Panc1 (cell line): Measurements from ENCODE around the gene CEP131. TPM values are rescaled to one million over a fixed set of nuclear protein-coding genes. Genes with fewer than 3 reads are reported as not detected.
"Not testable (repeated sequence)": the region's sequence is repeated elsewhere in the genome, so short reads cannot be mapped to it uniquely, and the experiment has no call there.

ENCODE experiments used
- ATAC-seq: fragments of 200-7000 bp; cut with Tn5 transposase; 2 replicates; pipeline ENCODE4 v1.9.1; 2020; ENCODE audit warnings: mild to moderate bottlenecking, moderate library complexity
- BruUV-seq: library from RNA; stranded (reverse); fragments of 400-500 nt; replicated peaks from 2 replicates; lab custom pipeline; 2021; lab: Mats Ljungman, UMichigan
- CTCF ChIA-PET: fragments of 300-600 bp; sonication (Branson Sonifier 250); formaldehyde crosslinking; loops from one replicate; lab custom pipeline; 2022; ENCODE audit warnings: antibody characterized with exemption; lab: Charles Lee
- POLR2A ChIA-PET: fragments of 300-600 bp; sonication (Branson Sonifier 250); formaldehyde crosslinking; loops from one replicate; lab custom pipeline; 2022; ENCODE audit warnings: antibody characterized with exemption; lab: Charles Lee
- DNase-seq: peaks from one replicate; pipeline ENCODE4 v3.0.0-alpha.2; 2010; ENCODE audit warnings: low read depth, low spot score
- H3K27ac ChIP-seq: 2 replicates; pipeline ENCODE4 v1.5.1; 2011; ENCODE audit warnings: mild to moderate bottlenecking, low read length, inconsistent platforms
- H3K27me3 ChIP-seq: fragments of 200-500 bp; sonication (Bioruptor generic); 2 replicates; pipeline ENCODE4 v1.6.0; 2014; ENCODE audit warnings: low read length, inconsistent platforms; ENCODE audit not compliant: control insufficient read depth, insufficient read depth
- H3K36me3 ChIP-seq: fragments of 200-500 bp; sonication (Bioruptor generic); 2 replicates; pipeline ENCODE4 v1.5.1; 2014; ENCODE audit warnings: inconsistent platforms, mild to moderate bottlenecking, low read length, moderate library complexity; ENCODE audit not compliant: control insufficient read depth, insufficient read depth
- H3K4me1 ChIP-seq: 2 replicates; pipeline ENCODE4 v1.5.1; 2011; ENCODE audit warnings: inconsistent platforms, mild to moderate bottlenecking, low read length, moderate library complexity; ENCODE audit not compliant: control insufficient read depth, insufficient read depth
- H3K4me3 ChIP-seq, 2 experiments: 2 replicates each; pipeline ENCODE4 v1.5.1; 2011 to 2012; ENCODE audit warnings: low read depth in 2 of 2, low read length in 2 of 2, mild to moderate bottlenecking in 2 of 2, inconsistent platforms in 1 of 2, moderate library complexity in 1 of 2
- H3K9me3 ChIP-seq: fragments of 200-500 bp; sonication (Bioruptor generic); 2 replicates; pipeline ENCODE4 v1.5.1; 2014; ENCODE audit warnings: low read depth, mild to moderate bottlenecking, inconsistent platforms, low read length, moderate library complexity; ENCODE audit not compliant: control insufficient read depth, insufficient read depth
- POLR2AphosphoS5 ChIP-seq: IDR thresholded peaks from 2 replicates; pipeline ENCODE4 v1.6.1; 2012; ENCODE audit warnings: mild to moderate bottlenecking, low read depth, low read length, moderate library complexity
- SIN3A ChIP-seq: IDR thresholded peaks from 2 replicates; pipeline ENCODE4 v1.6.1; 2012; ENCODE audit warnings: low read depth, mild to moderate bottlenecking, low read length, moderate library complexity, borderline replicate concordance; ENCODE audit not compliant: insufficient read depth
- TCF7L2 ChIP-seq: IDR thresholded peaks from 2 replicates; pipeline ENCODE4 v1.6.1; 2011; ENCODE audit warnings: mild to moderate bottlenecking, low read depth, low read length, inconsistent platforms
- in situ Hi-C: cut with HindIII; loops from 2 replicates; pipeline ENCODE4 v1.10.0; 2016; ENCODE audit warnings: low sequenced_read_pairs, low pct_unique_long_range_greater_than_20kb
- intact Hi-C: fragments of 100-400 bp; cut with micrococcal nuclease; formaldehyde crosslinking; loops from one replicate; pipeline ENCODE4 v1.10.0; 2022; ENCODE audit not compliant: unreplicated experiment
- total RNA-seq: library from RNA; stranded (reverse); gene quantifications from one replicate; pipeline ENCODE4 v1.2.1, GENCODE V29; 2021; ENCODE audit not compliant: unreplicated experiment
- TF ChIP-seq, protein P1 (sequence below): fragments of 450-650 bp; IDR thresholded peaks from 2 replicates; pipeline ENCODE4 v1.5.1; 2017; ENCODE audit warnings: mild to moderate bottlenecking
- TF ChIP-seq, protein P2 (sequence below), 2 experiments: IDR thresholded peaks; 2 replicates each; pipeline ENCODE4 v1.6.1; 2011 to 2012; ENCODE audit warnings: low read depth in 2 of 2, control low read depth in 1 of 2, low read length in 1 of 2, mild to moderate bottlenecking in 1 of 2, moderate library complexity in 1 of 2; ENCODE audit not compliant: insufficient read depth in 1 of 2

CEP131 gene
- total RNA-seq, 1 experiment from 2014 or later: 26.0 TPM

DNA sequence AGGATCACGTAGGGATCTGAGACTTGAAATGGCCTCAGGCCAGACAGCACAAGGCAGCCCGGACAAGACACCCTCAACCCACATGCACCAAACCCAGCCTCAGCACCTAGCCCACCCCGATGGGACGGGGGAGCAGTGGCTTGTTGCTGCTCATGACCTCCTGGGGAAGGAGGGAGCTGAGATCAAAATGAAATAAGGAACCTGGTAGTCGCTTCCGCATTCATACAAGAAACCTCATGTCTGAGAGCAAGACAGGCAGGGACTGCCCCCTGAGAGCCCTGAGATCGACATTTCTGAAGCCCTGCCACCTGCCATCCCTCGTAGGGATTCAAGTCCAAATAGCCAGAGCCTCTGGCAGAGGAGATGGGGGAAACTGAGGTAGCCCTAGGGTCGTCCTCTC lies 5.7 kb upstream of the CEP131 start (continued):
- TF ChIP-seq, protein P1, sequence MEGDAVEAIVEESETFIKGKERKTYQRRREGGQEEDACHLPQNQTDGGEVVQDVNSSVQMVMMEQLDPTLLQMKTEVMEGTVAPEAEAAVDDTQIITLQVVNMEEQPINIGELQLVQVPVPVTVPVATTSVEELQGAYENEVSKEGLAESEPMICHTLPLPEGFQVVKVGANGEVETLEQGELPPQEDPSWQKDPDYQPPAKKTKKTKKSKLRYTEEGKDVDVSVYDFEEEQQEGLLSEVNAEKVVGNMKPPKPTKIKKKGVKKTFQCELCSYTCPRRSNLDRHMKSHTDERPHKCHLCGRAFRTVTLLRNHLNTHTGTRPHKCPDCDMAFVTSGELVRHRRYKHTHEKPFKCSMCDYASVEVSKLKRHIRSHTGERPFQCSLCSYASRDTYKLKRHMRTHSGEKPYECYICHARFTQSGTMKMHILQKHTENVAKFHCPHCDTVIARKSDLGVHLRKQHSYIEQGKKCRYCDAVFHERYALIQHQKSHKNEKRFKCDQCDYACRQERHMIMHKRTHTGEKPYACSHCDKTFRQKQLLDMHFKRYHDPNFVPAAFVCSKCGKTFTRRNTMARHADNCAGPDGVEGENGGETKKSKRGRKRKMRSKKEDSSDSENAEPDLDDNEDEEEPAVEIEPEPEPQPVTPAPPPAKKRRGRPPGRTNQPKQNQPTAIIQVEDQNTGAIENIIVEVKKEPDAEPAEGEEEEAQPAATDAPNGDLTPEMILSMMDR: no peak

DNA sequence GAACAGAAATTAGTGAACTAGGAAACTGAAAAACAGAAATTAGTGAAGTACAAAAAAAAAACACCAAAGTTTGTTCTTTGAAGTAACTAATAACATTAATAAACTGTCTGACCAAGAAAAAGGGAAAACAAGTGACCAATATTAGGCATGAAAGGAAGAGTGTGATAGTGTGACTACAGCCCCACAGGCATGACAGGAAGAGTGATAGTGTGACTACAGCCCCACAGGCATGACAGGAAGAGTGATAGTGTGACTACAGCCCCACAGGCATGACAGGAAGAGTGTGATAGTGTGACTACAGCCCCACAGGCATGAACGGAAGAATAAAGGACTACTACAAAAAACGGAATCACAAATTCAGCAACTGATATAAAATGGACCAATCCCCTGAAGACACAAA lies 4.9 kb upstream of the CEP131 start:
- BruUV-seq, in situ Hi-C loops, CTCF ChIA-PET, POLR2A ChIA-PET, H3K4me1 ChIP-seq, H3K9me3 ChIP-seq, ATAC-seq, H3K27me3 ChIP-seq, intact Hi-C loops, DNase-seq, H3K36me3 ChIP-seq, H3K27ac ChIP-seq, H3K4me3 ChIP-seq: not testable (repeated sequence)

DNA sequence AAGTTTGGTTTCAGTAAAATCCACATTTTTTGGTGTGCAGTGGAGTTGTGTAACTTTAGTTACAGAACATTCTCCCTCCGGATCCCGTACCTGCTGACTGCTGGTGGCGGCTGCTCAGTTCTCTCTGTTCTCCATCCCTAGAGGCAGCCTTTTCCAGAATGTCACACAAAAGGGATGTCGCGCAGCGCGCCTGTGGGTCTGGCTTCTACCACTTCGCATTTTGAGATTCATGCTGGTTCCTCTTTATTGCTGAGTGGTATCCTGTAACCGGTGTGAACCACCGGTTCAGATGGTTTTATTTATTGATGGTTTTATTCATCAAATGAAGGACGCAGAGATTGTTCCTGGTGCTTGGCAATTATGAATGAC lies 981 bp upstream of the CEP131 start:
- POLR2A ChIA-PET: no interaction called here

More for the DNA sequence above, 981 bp upstream of the CEP131 start:
- CTCF ChIA-PET: no interaction called here
- Histone ChIP-seq H3K4me1 (peaks cover 13% of the 10 kb centered on the region), H3K27ac (peak overlapping the region; percentile 80), H3K27me3 (no peaks in the 10 kb centered on the region), H3K4me3 (peak overlapping the region; percentile 45 to 60), H3K9me3 (no peaks in the 10 kb centered on the region), H3K36me3 (no peaks in the 10 kb centered on the region)
- TF ChIP-seq POLR2AphosphoS5 (no peak), SIN3A (no peak), TCF7L2 (no peak)
- TF ChIP-seq, protein P1: no peak
- TF ChIP-seq, protein P2, sequence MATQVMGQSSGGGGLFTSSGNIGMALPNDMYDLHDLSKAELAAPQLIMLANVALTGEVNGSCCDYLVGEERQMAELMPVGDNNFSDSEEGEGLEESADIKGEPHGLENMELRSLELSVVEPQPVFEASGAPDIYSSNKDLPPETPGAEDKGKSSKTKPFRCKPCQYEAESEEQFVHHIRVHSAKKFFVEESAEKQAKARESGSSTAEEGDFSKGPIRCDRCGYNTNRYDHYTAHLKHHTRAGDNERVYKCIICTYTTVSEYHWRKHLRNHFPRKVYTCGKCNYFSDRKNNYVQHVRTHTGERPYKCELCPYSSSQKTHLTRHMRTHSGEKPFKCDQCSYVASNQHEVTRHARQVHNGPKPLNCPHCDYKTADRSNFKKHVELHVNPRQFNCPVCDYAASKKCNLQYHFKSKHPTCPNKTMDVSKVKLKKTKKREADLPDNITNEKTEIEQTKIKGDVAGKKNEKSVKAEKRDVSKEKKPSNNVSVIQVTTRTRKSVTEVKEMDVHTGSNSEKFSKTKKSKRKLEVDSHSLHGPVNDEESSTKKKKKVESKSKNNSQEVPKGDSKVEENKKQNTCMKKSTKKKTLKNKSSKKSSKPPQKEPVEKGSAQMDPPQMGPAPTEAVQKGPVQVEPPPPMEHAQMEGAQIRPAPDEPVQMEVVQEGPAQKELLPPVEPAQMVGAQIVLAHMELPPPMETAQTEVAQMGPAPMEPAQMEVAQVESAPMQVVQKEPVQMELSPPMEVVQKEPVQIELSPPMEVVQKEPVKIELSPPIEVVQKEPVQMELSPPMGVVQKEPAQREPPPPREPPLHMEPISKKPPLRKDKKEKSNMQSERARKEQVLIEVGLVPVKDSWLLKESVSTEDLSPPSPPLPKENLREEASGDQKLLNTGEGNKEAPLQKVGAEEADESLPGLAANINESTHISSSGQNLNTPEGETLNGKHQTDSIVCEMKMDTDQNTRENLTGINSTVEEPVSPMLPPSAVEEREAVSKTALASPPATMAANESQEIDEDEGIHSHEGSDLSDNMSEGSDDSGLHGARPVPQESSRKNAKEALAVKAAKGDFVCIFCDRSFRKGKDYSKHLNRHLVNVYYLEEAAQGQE (IDR thresholded peaks at IDR 0.05; ENCODE audit: insufficient read depth in 1 of 2, low read depth in 2 of 2, low read length in 1 of 2): no peak
- in situ Hi-C loops: no loop called here
- ATAC-seq: no peak
- no peak for DNase-seq
- no TSS peak for BruUV-seq
- intact Hi-C loops: no loop called here
